Spinal cord (tissue), 10 donors: ENCODE results near the gene DAAM1. TPM values are rescaled to one million over a fixed set of nuclear protein-coding genes. Genes with fewer than 3 reads are reported as not detected.

Experiments used
- DNase-seq, 6 donors: peaks; one replicate each; pipeline versions ENCODE4 v3.0.0 to v3.0.0-alpha.2; 2013 to 2015; ENCODE audit warnings: low spot score in 6 of 6, low read depth in 4 of 6
- H3K27ac ChIP-seq: one replicate; pipeline ENCODE4 v1.5.1; 2013; ENCODE audit warnings: low read depth, low read length, control low read depth
- H3K27me3 ChIP-seq: one replicate; pipeline ENCODE4 v1.6.1; 2013; ENCODE audit warnings: low read length; ENCODE audit not compliant: control insufficient read depth, insufficient read depth
- H3K36me3 ChIP-seq: one replicate; pipeline ENCODE4 v1.6.1; 2013; ENCODE audit warnings: low read length; ENCODE audit not compliant: control insufficient read depth, insufficient read depth
- H3K4me1 ChIP-seq: one replicate; pipeline ENCODE4 v1.6.1; 2013; ENCODE audit warnings: low read length; ENCODE audit not compliant: control insufficient read depth, insufficient read depth
- H3K4me3 ChIP-seq: one replicate; pipeline ENCODE4 v1.5.1; 2013; ENCODE audit warnings: low read depth, low read length, control low read depth
- H3K9me3 ChIP-seq: one replicate; pipeline ENCODE4 v1.6.1; 2013; ENCODE audit warnings: low read length; ENCODE audit not compliant: control insufficient read depth, insufficient read depth
- WGBS: methylation state at CpG from one replicate; pipeline ENCODE4 v1.1.5; 2013; ENCODE audit warnings: missing lambda C conversion rate; ENCODE audit not compliant: insufficient coverage; 5-methylcytosine and 5-hydroxymethylcytosine counted together
- polyA plus RNA-seq, 2 donors: library from polyadenylated mRNA; unstranded; fragments of 120-200 nt; gene quantifications; one replicate each; pipeline ENCODE4 v1.2.1, GENCODE V29; 2013; ENCODE audit not compliant: insufficient read length in 2 of 2
- total RNA-seq, 2 donors: library from RNA; depleted of rRNA in 1 of 2; stranded (reverse); fragments of 120-200 nt in 1 of 2; fragments of >200 nt in 1 of 2; gene quantifications; one replicate each; pipeline versions ENCODE4 v1.2.3 to v1.2.4, GENCODE V29; 2013 to 2014
- donor health status: healthy.

The DAAM1 gene
- total and polyA plus RNA-seq, 4 donors = 32.9 to 78.0 (median 61.7) TPM

DNA sequence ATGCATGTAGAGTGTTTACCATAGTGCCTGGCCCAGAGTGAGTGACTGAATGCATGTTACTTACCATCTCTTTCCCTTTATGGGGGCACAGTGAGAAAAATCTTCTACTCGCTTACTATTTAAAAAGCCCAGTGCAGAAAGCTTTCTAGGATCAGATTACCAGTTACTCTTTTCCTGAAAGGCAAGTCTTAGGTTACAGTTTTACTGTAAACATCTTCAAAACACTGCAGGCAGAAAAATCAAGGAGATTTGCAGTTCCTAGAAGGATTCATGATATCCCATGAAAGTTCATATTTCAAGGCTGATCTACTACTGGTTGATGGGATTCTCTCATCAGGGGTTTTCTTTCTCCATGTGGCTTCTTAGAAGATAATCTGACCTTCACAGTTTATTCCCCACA, 29.3 kb upstream of the DAAM1 start:
- H3K9me3 ChIP-seq = no peaks in the 10 kb centered on the region
- no peak for DNase-seq
- H3K36me3 ChIP-seq = no peaks in the 10 kb centered on the region
- no peaks in the 10 kb centered on the region for H3K27me3 ChIP-seq
- H3K27ac ChIP-seq = no peak overlapping the region
- H3K4me3 ChIP-seq = no peak overlapping the region
- peaks cover 3% of the 10 kb centered on the region for H3K4me1 ChIP-seq
- WGBS = no CpG with 5 or more reads among the region's 1 CpG

GRCh38 chr14:59160506-59160905, 28.0 kb upstream of the DAAM1 start:
- H3K4me1 ChIP-seq = peaks cover 3% of the 10 kb centered on the region
- DNase-seq = no peak
- no peaks in the 10 kb centered on the region for H3K9me3 ChIP-seq
- no peak overlapping the region for H3K27ac ChIP-seq
- H3K36me3 ChIP-seq = no peaks in the 10 kb centered on the region
- no peaks in the 10 kb centered on the region for H3K27me3 ChIP-seq
- 82% methylated on average over 3 of the region's 5 CpGs for WGBS
- no peak overlapping the region for H3K4me3 ChIP-seq

DNA sequence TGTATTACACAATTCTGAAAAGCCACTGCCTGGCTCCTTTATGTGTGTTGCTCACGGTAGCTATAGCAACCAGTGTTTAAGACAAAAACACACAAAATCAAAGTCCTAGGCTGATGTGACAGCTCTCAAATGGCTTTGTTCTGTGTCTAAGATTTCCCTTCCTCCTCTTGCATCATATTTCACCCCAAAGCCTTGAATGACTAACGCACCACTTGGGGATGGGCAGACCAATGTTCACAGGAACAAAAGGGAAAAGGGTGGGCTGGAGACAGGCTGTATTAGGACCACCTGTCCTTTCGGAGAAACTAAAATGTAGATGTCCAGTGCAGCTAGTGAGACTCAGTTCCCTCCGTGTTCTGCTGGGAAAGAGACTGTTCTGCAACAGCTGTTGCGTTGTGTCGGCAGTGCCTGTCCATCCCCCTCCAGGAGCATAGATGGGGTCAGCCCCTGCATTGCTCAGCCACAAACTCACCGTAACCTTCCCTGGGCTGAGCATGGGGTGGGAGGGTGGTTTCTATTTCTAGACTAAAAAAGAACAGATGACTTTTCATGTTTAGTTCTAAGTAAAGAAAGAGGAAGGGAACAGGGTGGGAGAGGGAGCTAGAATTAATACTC, 26.8 kb upstream of the DAAM1 start:
- DNase-seq = peak in 2 of 6 donors; percentile 60 to 77
- H3K36me3 ChIP-seq = no peaks in the 10 kb centered on the region
- H3K9me3 ChIP-seq = no peaks in the 10 kb centered on the region
- peaks cover 3% of the 10 kb centered on the region for H3K4me1 ChIP-seq
- WGBS = 20% methylated on average over 5 of the region's 7 CpGs
- no peak overlapping the region for H3K4me3 ChIP-seq
- no peaks in the 10 kb centered on the region for H3K27me3 ChIP-seq
- H3K27ac ChIP-seq = no peak overlapping the region

GRCh38 chr14:59166258-59166657, 22.2 kb upstream of the DAAM1 start:
- Histone ChIP-seq H3K27me3 (no peaks in the 10 kb centered on the region), H3K36me3 (no peaks in the 10 kb centered on the region), H3K4me1 (peaks cover 3% of the 10 kb centered on the region), H3K9me3 (no peaks in the 10 kb centered on the region), H3K27ac (no peak overlapping the region), H3K4me3 (no peak overlapping the region)
- no peak for DNase-seq
- WGBS = 100% methylated on average over 1 of the region's 3 CpGs

DNA sequence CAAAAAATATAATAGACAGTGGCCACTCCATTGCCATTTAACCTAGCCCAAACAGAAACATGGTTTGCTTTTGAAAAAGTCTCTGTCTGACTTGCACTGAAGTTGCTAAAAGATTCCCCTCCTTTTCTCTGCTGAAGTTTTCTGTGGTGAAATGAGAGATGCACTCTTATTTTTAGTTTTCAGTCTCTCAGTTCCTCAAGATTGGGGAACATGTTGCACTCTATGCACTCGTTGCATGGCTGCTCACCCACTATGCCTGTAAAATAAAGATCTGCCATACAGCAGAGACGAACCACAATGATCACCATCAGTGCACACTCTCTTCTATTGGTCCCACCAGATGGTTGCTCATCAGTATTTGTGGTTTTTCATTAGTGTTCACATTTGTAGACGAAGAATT, 13.1 kb upstream of the DAAM1 start:
- no peaks in the 10 kb centered on the region for H3K36me3 ChIP-seq
- H3K9me3 ChIP-seq = no peaks in the 10 kb centered on the region
- H3K27me3 ChIP-seq = no peaks in the 10 kb centered on the region
- H3K4me3 ChIP-seq = no peak overlapping the region
- H3K4me1 ChIP-seq = no peaks in the 10 kb centered on the region
- no peak overlapping the region for H3K27ac ChIP-seq
- WGBS = 83% methylated on average over 1 of the region's 3 CpGs
- DNase-seq = peak in 1 of 6 donors; percentile 21

DNA sequence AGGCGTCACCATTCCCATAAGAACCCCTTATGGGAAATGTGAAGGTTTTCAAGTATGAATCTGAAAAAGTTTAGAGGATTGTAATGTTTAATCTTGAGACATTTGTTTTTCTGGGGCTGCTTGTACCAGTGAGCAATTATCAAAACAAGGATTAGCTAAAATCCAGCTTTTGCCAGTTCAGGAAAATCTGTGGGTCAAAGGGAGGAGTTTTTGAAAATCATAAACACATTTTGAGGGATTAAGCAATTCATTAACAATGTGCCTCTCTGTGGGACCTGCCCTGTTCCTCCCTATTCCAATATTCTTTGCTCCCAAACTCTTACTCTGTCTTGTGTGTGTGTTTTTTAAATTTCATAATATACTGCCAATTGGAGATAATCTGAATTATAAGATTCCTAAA, 11.7 kb upstream of the DAAM1 start:
- no peak for DNase-seq
- Histone ChIP-seq H3K36me3 (no peaks in the 10 kb centered on the region), H3K27ac (no peak overlapping the region), H3K9me3 (no peaks in the 10 kb centered on the region), H3K27me3 (no peaks in the 10 kb centered on the region), H3K4me1 (no peaks in the 10 kb centered on the region), H3K4me3 (no peak overlapping the region)
- no CpG with 5 or more reads among the region's 1 CpG for WGBS

DNA sequence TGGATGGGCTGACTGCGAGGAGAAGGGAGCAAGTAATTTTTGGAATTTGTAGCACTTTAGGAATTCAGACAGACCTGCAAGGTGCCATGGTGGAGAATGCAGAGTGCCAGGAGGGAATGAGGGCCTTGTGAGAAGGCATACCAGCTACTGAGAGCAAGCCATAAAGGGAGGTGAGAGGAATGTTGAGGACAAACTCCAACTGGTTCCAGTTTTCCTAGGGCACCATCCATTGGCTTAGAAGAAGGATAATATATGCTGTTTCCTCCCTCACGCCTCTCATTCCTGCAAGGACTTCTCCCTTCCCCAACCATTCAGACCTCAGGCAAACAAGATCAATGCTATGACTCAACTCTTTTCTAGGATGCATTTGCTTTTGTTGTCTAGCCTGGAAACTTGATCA, 11.2 kb upstream of the DAAM1 start:
- Histone ChIP-seq H3K27ac (no peak overlapping the region), H3K9me3 (no peaks in the 10 kb centered on the region), H3K4me3 (no peak overlapping the region), H3K27me3 (no peaks in the 10 kb centered on the region), H3K36me3 (no peaks in the 10 kb centered on the region), H3K4me1 (no peaks in the 10 kb centered on the region)
- DNase-seq = no peak
- 100% methylated on average over 1 of the region's 2 CpGs for WGBS

DNA sequence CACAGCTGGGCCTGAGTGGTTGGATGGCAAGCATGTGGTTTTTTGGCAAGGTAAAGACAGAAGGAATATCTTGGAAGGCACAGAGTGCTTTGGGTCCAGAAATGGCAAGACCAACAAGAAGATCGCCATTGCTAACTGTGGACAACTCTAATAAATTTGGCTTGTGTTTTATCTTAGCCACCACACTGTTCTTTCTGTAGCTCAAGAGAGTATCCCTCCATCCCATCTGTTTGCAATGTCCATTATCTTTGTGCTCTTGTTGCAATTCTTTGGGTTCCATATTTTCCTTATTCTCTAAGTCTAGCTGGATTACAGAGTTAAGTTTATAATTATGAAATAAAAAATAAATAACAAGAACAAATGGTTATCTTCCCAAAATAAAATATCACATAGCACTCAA, 6.7 kb upstream of the DAAM1 start:
- DNase-seq = no peak
- Histone ChIP-seq H3K27me3 (no peaks in the 10 kb centered on the region), H3K27ac (no peak overlapping the region), H3K4me3 (no peak overlapping the region), H3K9me3 (no peaks in the 10 kb centered on the region), H3K36me3 (no peaks in the 10 kb centered on the region), H3K4me1 (no peaks in the 10 kb centered on the region)
- WGBS = 100% methylated on average over 1 of the region's 1 CpG

DNA sequence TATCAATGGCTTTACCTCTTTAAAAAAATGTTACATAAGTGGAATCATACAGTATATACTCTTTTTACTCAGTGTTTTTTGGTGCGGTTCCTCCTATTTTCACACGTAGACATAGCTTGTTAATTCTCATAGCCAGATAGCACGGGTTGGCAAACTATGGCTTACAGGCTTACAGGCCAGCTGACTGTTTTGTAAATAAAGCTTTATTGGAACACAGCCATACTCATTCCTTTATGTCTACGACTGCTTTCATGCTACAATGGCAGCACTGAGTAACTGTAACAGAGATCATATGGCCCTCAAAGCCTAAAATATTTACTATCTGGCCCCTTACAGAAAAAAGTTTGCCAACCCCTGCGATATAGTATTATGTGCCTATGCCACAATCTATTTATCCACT, 5.8 kb upstream of the DAAM1 start:
- no peak overlapping the region for H3K27ac ChIP-seq
- no peaks in the 10 kb centered on the region for H3K9me3 ChIP-seq
- peak in 1 of 6 donors; percentile 74 for DNase-seq
- peaks cover under 1% of the 10 kb centered on the region for H3K4me1 ChIP-seq
- H3K4me3 ChIP-seq = no peak overlapping the region
- H3K36me3 ChIP-seq = no peaks in the 10 kb centered on the region
- no peaks in the 10 kb centered on the region for H3K27me3 ChIP-seq
- WGBS = 29% methylated on average over 1 of the region's 5 CpGs

- Histone ChIP-seq H3K9me3 (no peaks in the 10 kb centered on the region), H3K4me1 (peaks cover 6% of the 10 kb centered on the region), H3K4me3 (no peak overlapping the region), H3K36me3 (no peaks in the 10 kb centered on the region), H3K27ac (no peak overlapping the region), H3K27me3 (no peaks in the 10 kb centered on the region)
- no peak for DNase-seq
Measured at GRCh38 chr14:59183150-59183549, 5.3 kb upstream of the DAAM1 start.
